Breast epithelium (tissue), 3 donors: ENCODE results near the gene BRAP.

Experiments
- CTCF ChIP-seq, 3 donors: fragments of 450-650 bp; IDR thresholded peaks; one replicate each; pipeline ENCODE4 v1.5.1; 2016 to 2017; ENCODE audit warnings: antibody characterized with exemption in 3 of 3, mild to moderate bottlenecking in 3 of 3, moderate library complexity in 3 of 3
- POLR2A ChIP-seq: fragments of 450-650 bp; IDR thresholded peaks from one replicate; pipeline ENCODE4 v1.6.1; 2016; ENCODE audit warnings: antibody characterized with exemption, mild to moderate bottlenecking, moderate library complexity
- POLR2AphosphoS5 ChIP-seq, 3 donors: sonication (generic); formaldehyde crosslinking; IDR thresholded peaks; one replicate each; pipeline ENCODE4 v1.6.1; 2017; ENCODE audit warnings: antibody characterized with exemption in 3 of 3

- TF ChIP-seq POLR2AphosphoS5 (IDR thresholded peaks at IDR 0.05) (no peak), CTCF (IDR thresholded peaks at IDR 0.05) (no peak), POLR2A (no peak)
Measured at GRCh38 chr12:111642681-111643426, 42.9 kb downstream of the BRAP start.
